Ureter (tissue), 1 donor: ENCODE data around the gene RAB40C. TPM values are rescaled to one million over a fixed set of nuclear protein-coding genes. Genes with fewer than 3 reads are reported as not detected.

Experiments
- DNase-seq: peaks from one replicate; pipeline ENCODE4 v3.0.0-alpha.2; 2020; ENCODE audit warnings: low spot score
- total RNA-seq: library from RNA; stranded (reverse); gene quantifications from one replicate; pipeline ENCODE4 v1.2.4, GENCODE V29; 2023
- donor health status: DM: yes; HTN: yes; CAD: no.

Gene RAB40C
- total RNA-seq, 1 donor from 2014 or later, result 39.2 TPM

GRCh38 chr16:559411-560203 lies 30.3 kb upstream of the RAB40C start:
- DNase-seq, result no peak

- DNase-seq, result no peak
These were observed 29.6 kb upstream of the RAB40C start, which contains the start of gene PRR35 for GRCh38 chr16:560204-560700. TSS of gene PRR35 (plus strand) at chr16:560394. CDS start at chr16:563295, 2,901 bp downstream.

GRCh38 chr16:560701-561412 lies 29.0 kb upstream of the RAB40C start:
- DNase-seq, result no peak

- no peak for DNase-seq
These were observed 28.5 kb upstream of the RAB40C start for GRCh38 chr16:561413-561794.

GRCh38 chr16:561957-562938 lies 27.6 kb upstream of the RAB40C start:
- DNase-seq, result no peak

- no peak for DNase-seq
These were observed 26.7 kb upstream of the RAB40C start for GRCh38 chr16:563072-563644.

GRCh38 chr16:564690-565418 lies 25.0 kb upstream of the RAB40C start:
- no peak for DNase-seq

GRCh38 chr16:565419-566330 lies 24.2 kb upstream of the RAB40C start:
- DNase-seq, result no peak

- peak; percentile 82 for DNase-seq
These were observed 23.1 kb upstream of the RAB40C start, which contains the start of gene NHLRC4 for GRCh38 chr16:566475-567372. TSS of gene NHLRC4 (plus strand) at chr16:567005. CDS start at chr16:568048, 1,043 bp downstream.

GRCh38 chr16:567373-568256 lies 22.3 kb upstream of the RAB40C start:
- no peak for DNase-seq

GRCh38 chr16:568401-569258 lies 21.2 kb upstream of the RAB40C start:
- DNase-seq, result no peak

- no peak for DNase-seq
These were observed 20.2 kb upstream of the RAB40C start, which contains the start of gene PIGQ for GRCh38 chr16:569445-570254. TSS of gene PIGQ (plus strand) at chr16:569968. CDS start at chr16:574075, 4,107 bp downstream.

- no peak for DNase-seq
These were observed 16.8 kb upstream of the RAB40C start for GRCh38 chr16:572865-573650.

- no peak for DNase-seq
These were observed 15.7 kb upstream of the RAB40C start for GRCh38 chr16:574021-574760.
